ENCODE data around the gene RER1.

DNA sequence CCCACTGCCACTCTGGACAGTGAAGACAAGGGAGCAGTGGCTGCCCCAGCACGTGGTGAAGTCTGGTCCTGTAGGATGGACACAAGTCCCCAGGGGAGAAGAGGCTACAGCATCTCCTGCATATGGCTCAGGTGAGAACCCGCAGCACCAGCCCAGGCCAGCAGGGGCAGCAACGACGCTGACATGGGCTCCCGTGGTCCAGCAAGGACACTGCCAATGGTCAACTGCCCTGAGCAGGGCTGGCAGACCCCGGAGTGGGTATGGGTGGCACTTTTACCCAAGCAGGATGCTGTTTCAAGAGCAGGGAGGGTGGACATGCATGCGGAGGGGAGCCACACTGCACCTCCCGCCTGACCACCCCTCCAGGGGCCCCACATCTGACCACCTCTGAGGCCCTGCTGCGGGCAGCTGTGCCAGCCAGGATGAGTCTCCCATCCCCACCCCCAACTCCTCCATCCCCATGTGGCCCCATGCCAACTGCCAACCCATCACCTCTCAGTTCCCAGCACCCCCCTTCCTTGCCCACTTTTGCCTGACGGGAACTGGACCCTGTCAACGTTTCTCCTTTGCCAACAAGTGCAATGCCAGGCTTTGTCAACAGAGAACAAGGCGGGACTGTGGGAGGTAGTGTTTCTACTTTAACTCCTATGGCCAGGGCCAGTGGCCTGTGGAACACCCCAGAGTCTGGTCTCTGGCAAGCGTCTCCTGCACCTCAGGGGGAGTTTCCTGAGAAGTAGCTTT lies 8.8 kb upstream of the RER1 start:
- TF ChIP-seq, protein P1, sequence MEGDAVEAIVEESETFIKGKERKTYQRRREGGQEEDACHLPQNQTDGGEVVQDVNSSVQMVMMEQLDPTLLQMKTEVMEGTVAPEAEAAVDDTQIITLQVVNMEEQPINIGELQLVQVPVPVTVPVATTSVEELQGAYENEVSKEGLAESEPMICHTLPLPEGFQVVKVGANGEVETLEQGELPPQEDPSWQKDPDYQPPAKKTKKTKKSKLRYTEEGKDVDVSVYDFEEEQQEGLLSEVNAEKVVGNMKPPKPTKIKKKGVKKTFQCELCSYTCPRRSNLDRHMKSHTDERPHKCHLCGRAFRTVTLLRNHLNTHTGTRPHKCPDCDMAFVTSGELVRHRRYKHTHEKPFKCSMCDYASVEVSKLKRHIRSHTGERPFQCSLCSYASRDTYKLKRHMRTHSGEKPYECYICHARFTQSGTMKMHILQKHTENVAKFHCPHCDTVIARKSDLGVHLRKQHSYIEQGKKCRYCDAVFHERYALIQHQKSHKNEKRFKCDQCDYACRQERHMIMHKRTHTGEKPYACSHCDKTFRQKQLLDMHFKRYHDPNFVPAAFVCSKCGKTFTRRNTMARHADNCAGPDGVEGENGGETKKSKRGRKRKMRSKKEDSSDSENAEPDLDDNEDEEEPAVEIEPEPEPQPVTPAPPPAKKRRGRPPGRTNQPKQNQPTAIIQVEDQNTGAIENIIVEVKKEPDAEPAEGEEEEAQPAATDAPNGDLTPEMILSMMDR (IDR thresholded peaks at IDR 0.05) = peak in 3 of 6 experiments; percentile 41 to 51 (median 41)
- TF ChIP-seq POLR2A (IDR thresholded peaks at IDR 0.05) = no peak
